Measurements from ENCODE around the gene MGMT. TPM values are rescaled to one million over a fixed set of nuclear protein-coding genes. Genes with fewer than 3 reads are reported as not detected.

MGMT gene
- total RNA-seq, 6 experiments from 2014 or later: 36.5 to 53.4 (median 42.3) TPM

- TF ChIP-seq, protein P1, sequence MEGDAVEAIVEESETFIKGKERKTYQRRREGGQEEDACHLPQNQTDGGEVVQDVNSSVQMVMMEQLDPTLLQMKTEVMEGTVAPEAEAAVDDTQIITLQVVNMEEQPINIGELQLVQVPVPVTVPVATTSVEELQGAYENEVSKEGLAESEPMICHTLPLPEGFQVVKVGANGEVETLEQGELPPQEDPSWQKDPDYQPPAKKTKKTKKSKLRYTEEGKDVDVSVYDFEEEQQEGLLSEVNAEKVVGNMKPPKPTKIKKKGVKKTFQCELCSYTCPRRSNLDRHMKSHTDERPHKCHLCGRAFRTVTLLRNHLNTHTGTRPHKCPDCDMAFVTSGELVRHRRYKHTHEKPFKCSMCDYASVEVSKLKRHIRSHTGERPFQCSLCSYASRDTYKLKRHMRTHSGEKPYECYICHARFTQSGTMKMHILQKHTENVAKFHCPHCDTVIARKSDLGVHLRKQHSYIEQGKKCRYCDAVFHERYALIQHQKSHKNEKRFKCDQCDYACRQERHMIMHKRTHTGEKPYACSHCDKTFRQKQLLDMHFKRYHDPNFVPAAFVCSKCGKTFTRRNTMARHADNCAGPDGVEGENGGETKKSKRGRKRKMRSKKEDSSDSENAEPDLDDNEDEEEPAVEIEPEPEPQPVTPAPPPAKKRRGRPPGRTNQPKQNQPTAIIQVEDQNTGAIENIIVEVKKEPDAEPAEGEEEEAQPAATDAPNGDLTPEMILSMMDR (IDR thresholded peaks at IDR 0.05): no peak
- TF ChIP-seq POLR2A (IDR thresholded peaks at IDR 0.05): no peak
- Histone ChIP-seq H3K36me3 (no peaks in the 10 kb centered on the region), H3K9me3 (no peaks in the 10 kb centered on the region), H3K27ac (no peak overlapping the region), H3K4me1 (no peaks in the 10 kb centered on the region), H3K4me3 (no peak overlapping the region), H3K27me3 (no peaks in the 10 kb centered on the region)
- ATAC-seq: peak in 3 of 4 donors; percentile 9 to 35 (median 30)
- WGBS (ENCODE audit: insufficient coverage, low coverage, low lambda C conversion rate, missing lambda C conversion rate): 78% methylated on average over 10 of the region's 13 CpGs
- intact Hi-C loops (cut with DNase I): no loop called here
- no peak for DNase-seq
Observed at GRCh38 chr10:129612481-129613109, 145.6 kb downstream of the MGMT start.

DNA sequence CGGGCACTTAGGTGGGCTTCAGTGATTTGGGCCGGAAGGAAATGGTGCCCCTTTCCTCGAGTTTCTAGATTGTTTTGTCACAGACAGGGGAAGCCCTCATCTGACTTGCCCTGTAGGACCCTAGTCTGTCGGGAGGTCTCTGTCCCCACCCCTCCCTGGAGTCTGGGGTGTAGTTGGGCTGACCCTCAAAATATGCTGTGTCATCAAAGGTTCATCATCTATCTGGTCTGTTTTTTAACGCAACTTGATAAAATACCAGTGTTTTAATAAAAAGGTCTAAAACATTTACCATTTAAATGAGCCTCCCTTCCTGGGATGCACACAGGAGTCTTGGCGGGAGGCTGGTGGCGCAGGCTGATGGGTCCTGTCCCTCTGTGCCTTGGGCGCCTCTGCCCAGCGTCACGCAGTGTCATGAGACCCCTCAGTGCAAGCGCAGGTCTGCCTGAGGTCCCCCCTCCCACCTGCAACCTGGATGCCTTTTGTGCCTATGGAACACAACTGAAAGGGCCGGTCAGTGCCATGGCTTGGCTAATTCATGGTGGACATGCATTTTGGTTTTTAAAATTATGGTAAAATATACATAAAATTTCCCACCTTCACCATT lies 146.4 kb downstream of the MGMT start:
- no peaks in the 10 kb centered on the region for H3K27me3 ChIP-seq
- ATAC-seq: no peak
- no peaks in the 10 kb centered on the region for H3K36me3 ChIP-seq
- H3K4me3 ChIP-seq: no peak overlapping the region
- H3K9me3 ChIP-seq: no peaks in the 10 kb centered on the region
- intact Hi-C loops (cut with DNase I): no loop called here
- H3K4me1 ChIP-seq: no peaks in the 10 kb centered on the region
- TF ChIP-seq, protein P1 (IDR thresholded peaks at IDR 0.05): no peak
- no peak for TF ChIP-seq POLR2A (IDR thresholded peaks at IDR 0.05)
- H3K27ac ChIP-seq: no peak overlapping the region
- no peak for DNase-seq
- WGBS (ENCODE audit: insufficient coverage, low coverage, low lambda C conversion rate, missing lambda C conversion rate): 92% methylated on average over 6 of the region's 12 CpGs

- 93% methylated on average over 9 of the region's 19 CpGs for WGBS (ENCODE audit: insufficient coverage, low coverage, low lambda C conversion rate, missing lambda C conversion rate)
- no peak overlapping the region for H3K27ac ChIP-seq
- no peaks in the 10 kb centered on the region for H3K4me1 ChIP-seq
- H3K36me3 ChIP-seq: no peaks in the 10 kb centered on the region
- no peaks in the 10 kb centered on the region for H3K9me3 ChIP-seq
- intact Hi-C loops (cut with DNase I): no loop called here
- H3K4me3 ChIP-seq: no peak overlapping the region
- no peak for ATAC-seq
- no peak for DNase-seq
- TF ChIP-seq, protein P1 (IDR thresholded peaks at IDR 0.05): no peak
- TF ChIP-seq POLR2A (IDR thresholded peaks at IDR 0.05): no peak
- H3K27me3 ChIP-seq: no peaks in the 10 kb centered on the region
Observed at GRCh38 chr10:129614341-129614740, 147.3 kb downstream of the MGMT start.

DNA sequence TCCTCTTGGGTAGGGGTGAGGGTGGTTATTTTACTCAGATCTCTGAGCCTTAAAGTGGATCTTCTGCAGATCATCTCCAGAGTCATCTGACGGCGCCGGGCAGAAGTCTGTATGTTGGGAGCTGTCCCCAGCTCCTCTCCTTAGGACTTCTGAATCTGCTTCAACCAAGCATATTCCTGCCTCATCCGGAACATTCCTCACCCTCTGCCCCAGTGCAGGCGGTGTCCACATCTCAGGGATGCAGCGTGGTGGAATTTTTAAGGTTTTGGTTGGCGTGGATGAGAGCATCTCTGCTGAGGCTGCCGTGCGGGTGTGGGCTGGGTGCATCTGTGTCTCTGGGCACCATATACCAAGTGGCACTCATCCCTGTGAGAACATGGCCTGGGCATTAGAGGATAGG lies 148.3 kb downstream of the MGMT start:
- intact Hi-C loops (cut with DNase I): no loop called here
- Histone ChIP-seq H3K4me1 (no peaks in the 10 kb centered on the region), H3K4me3 (no peak overlapping the region), H3K36me3 (no peaks in the 10 kb centered on the region), H3K9me3 (no peaks in the 10 kb centered on the region), H3K27me3 (no peaks in the 10 kb centered on the region), H3K27ac (no peak overlapping the region)
- ATAC-seq: no peak
- TF ChIP-seq, protein P1 (IDR thresholded peaks at IDR 0.05): no peak
- TF ChIP-seq POLR2A (IDR thresholded peaks at IDR 0.05): no peak
- WGBS (ENCODE audit: insufficient coverage, low coverage, low lambda C conversion rate, missing lambda C conversion rate): 100% methylated on average over 3 of the region's 9 CpGs
- no peak for DNase-seq
